HG02642 (cell line): ENCODE results near the gene PODNL1.

ENCODE experiments used
- ATAC-seq: cut with Tn5 transposase; IDR thresholded peaks from one replicate; pipeline ENCODE4 v1.9.1; 2021; ENCODE audit warnings: mild to moderate bottlenecking; ENCODE audit not compliant: unreplicated experiment, poor library complexity

Gene PODNL1

GRCh38 chr19:13899912-13900584, 38.2 kb downstream of the PODNL1 start:
- no peak for ATAC-seq

DNA sequence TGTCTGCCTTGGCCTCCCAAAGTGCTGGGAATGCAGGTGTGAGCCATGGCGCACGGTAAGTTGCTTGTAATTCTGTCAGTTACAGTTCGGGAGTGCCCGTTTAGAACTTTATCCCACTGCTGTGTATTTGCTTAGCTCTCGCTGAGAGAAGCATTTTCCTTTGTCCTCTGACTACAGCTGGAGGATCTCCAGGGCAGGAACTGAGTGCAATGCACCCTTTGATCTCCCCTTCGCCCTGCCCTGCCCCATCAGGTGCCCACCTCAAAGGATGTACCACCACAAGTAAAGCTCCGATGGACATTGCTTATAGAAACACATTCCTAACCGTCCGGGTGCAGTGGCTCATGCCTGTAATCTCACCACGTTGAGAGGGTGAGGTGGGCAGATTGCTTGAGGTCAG, 38.8 kb downstream of the PODNL1 start:
- ATAC-seq: no peak

DNA sequence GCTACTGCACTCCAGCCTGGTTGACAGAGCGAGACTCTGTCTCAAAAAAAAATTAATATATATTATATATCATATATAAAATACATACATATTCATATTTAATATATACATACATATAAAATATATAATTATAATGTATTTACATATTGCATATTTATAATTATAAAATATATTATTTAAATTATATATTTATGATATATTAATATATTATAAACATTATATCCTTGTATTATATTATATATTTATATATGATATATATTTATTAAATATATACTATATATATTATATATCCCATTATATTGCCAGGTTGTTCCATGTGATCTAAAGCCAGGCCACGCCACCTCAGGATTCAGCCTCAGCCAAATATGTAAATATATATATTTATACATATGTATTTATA, 42.0 kb downstream of the PODNL1 start:
- ATAC-seq: no peak

DNA sequence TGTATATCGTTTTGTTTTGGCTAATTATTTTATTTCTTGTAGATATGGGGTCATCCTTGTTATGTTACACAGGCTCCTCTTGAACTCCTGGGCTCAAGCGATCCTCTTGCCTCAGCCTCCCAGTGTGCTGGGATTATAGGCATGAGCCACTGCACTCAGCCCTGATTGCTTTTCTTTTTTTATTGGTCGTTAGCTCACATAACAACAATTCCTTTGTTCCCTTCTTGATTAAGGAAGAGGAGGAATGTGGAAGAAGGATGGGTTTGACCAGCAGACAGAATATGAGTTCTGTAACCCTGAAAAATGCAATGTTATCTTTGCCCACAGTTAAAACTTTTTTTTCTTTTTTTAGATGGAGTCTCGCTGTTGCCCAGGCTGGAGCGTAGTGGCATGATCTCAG, 43.7 kb downstream of the PODNL1 start:
- ATAC-seq: no peak

DNA sequence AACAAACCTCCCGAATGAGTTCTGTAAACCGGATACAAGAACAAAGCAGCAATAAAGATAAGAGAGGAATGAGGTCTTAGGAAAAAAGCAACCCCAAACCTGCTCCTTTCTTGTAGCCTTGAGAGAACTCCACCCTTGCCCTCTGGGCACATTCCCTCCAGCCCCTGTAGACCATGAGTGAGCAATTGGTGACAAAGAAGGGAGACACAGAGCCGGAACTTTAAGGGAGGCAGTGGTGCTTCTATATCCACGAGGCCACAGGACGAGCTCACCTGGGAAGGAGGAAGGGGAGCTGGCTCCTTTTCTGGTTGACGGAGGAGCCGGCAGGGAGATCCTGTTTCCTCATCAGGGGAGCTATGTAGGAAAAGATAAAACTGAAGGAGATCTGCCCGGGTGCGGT, 45.3 kb downstream of the PODNL1 start:
- no peak for ATAC-seq

GRCh38 chr19:13890136-13890535, 48.1 kb downstream of the PODNL1 start:
- no peak for ATAC-seq

DNA sequence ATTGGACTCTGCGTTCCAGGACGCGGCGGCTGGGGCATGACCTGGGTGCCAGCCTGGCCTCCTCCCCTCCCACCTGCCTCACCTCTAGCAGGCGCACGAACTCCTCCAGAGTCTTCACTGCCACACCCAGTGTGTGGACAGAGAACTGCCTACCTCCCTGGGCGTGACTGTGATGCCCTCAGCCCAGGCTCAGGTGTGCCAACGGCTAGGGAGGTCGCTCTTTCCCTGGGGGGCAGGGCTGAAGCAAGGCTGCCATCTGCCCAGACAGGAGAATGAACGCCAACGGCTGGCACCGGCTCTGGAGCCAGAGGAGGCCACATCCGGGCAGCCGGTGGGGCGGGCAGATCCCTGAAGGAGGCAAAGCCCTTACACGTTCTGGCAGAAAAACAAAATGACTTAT, 49.9 kb downstream of the PODNL1 start:
- no peak for ATAC-seq

DNA sequence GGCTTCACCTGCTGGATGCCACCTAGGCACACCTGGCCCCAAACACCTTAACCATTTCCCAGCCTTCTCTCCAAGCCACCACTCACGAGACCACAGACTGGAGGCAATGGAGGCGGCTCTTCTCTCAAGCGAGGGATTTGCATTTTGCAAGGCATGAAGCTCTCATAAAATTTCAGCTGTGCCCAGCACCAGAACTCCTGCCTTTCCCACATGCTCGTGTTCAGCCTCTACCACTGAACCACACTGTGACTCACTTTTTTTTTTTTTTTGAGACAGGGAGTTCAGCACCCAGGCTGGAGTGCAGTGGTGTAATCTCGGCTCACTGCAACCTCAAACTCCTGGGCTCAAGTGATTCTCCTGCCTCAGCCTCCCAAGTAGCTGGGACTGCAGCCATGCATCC, 50.7 kb downstream of the PODNL1 start:
- ATAC-seq: no peak

GRCh38 chr19:13887018-13887436, 51.2 kb downstream of the PODNL1 start:
- ATAC-seq: no peak

DNA sequence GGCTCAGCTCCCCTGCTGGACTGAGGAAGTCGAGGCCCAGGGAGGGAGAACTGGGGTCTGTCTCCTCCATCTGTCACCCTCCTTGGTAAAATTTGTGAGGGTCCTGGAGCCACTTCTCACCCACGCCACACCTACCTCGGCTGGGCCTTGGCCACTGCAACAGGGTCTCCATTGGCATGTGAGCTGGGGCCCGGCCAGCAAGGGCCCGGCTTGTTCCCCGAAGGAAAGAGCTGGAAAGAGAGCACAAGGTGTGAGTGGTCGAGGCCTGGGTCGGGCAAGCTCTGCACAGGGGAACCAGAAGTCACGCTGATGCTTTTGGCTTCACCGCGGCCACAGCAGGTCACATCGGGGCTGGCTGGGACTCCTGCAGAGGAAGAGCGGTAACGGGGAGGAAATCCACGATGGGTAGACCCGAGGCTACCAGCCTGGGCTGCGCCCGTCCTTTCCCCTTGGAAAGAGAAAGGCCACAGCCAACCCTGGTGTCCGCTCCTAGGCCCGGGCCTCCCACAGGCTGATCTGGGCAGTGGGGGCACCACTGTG, 52.3 kb downstream of the PODNL1 start:
- no peak for ATAC-seq

- no peak for ATAC-seq
Measured at GRCh38 chr19:13884726-13885591, 53.3 kb downstream of the PODNL1 start.

GRCh38 chr19:13883516-13884064, 54.6 kb downstream of the PODNL1 start:
- no peak for ATAC-seq

- no peak for ATAC-seq
Measured at GRCh38 chr19:13882836-13883235, 55.4 kb downstream of the PODNL1 start.

- no peak for ATAC-seq
Measured at GRCh38 chr19:13882419-13882795, 55.8 kb downstream of the PODNL1 start.

DNA sequence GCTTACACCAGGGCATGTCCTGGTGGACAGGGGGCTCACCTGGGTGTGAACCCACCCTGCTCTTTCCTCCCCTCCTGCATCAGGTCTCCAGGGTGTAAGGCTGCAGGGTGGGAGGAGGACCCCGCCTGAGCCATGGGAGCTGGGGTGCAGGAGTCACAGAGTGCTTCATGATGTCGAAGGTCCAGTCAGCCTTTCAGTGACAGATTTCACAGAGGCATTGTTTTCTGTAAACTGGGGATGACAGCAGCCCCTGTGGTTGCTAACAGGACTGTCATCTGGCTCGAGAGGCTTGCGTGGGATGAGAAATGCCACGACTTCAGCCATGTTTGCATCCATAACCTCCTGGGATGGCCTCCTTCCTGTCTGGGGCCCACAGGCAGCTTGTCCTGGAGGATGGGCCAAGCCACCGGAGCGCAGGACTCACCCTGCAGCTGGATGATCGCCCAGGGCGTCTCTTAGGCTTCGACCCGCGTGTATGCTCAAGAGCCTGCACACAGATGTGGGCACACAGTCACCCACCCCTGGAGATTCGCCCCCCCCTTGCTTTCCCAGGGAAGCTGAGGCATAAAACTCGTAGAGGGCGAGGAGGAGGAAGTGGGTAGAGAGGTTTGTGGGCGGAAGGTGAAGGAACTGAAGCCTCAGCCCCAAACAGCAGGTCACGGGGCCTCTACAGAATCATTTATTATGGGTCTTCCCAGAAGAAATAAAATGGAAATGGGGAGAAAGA, 56.4 kb downstream of the PODNL1 start:
- no peak for ATAC-seq

DNA sequence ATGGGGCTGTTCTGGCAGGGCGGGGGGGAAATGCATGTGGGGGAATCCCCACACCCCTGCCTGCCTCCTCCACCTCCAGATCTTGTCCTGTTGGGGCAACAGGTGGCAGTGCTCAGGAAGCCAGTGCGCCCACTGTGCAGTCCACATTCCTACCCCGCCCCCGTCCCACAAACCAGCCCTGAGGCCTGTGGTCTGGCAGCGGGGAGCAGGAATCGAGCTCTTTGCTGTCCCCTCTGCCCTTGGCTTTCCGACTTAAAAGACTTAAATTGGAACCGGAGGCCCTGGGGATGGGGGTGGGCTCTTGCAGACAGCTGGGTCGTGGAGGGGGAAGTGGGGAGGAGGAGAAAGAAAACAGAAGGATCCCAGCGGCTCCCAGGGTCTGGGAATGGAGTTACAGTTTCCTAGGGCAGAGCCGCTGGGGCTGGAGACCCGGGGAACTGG, 56.9 kb downstream of the PODNL1 start:
- no peak for ATAC-seq
